Activated CD4-positive, alpha-beta T cell treated with anti-CD3 and anti-CD28 coated beads, Interleukin-2, amount 50 U/mL, for 48 hours (primary cell): ENCODE data around the gene TTC28.
"Not testable (repeated sequence)": the region's sequence is repeated elsewhere in the genome, so short reads cannot be mapped to it uniquely, and the experiment has no call there.

Experiments used
- DNase-seq, 2 experiments: peaks; one replicate each; pipeline ENCODE4 v3.0.0-alpha.2; 2020

Gene TTC28

DNA sequence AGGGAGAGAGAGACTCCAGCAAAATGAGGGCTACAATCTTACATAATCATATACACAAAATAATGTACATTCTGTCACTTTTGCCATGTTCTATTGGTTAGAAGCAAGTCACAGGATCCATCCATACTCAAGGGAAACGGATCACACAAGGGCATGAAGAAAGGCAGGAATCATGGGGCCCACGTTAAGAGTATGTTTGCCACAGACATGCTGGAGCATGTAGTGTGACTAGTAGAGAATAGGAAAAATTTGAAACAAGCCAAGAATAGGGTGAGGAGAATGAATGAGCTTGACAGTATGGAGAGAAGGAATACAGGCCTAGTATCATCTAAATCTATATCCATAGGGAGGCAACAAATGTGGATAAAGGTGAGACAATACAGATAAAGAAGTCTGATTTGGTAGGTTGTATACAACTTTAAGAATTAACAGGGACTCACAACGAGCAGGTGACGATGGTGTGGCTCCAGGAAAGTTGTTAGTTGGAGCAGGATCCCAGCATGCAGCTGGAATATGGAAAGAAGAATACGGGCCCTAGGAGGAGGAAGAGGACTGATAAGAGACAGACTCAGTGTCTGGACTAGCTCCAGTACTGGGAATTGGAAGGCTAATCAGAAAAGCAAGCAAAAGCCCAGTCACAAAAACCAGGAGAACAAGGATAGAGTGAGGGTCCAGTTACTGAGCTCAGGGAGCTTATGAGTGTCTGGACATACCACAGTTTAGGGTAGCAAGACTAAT is 458.8 kb downstream of the TTC28 start:
- DNase-seq = no peak

DNA sequence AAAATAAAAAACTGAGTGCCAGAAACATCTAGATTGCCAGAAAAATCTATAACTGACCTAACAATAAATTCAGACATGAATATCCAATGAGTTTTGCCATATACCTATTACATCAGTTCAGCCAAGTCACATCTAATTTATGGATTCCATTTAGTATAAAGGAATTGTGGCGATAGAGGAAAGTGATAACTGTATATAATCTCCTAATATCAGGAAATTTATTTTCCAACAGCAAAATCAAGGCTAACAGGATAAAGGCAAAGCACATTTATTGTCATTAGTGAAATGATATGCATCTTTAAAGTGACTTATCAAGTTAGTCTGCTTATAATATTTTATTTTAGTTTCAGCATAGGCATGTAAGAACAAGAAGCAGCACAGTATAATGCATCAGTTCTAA is 462.4 kb downstream of the TTC28 start:
- DNase-seq = no peak

DNA sequence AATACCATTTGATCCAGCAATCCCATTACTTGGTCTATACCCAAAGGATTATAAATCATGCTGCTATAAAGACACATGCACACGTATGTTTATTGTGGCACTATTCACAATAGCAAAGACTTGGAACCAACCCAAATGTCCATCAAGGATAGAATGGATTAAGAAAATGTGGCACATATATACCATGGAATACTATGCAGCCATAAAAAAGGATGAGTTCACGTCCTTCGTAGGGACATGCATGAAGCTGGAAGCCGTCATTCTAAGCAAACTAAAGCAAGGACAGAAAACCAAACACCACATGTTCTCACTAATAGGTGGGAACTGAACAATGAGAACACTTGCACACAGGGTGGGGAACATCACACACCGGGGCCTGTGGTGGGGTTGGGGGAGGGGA is 464.9 kb downstream of the TTC28 start:
- not testable (repeated sequence) for DNase-seq

DNA sequence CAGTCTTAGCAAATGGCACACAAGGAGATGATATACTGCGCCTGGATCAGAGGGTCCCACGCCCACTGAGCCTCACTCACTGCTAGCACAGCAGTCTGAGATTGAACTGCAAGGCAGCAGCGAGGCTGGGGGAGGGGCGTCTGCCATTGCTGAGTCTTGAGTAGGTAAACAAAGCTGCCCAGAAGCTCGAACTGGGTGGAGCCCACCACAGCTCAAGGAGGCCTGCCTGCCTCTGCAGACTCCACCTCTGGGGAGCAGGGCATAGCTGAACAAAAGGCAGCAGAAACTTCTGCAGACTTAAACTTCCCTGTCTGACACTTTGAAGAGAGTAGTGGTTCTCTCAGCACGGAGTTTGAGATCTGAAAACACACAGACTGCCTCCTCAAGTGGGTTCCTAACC is 470.2 kb downstream of the TTC28 start:
- DNase-seq = not testable (repeated sequence)

DNA sequence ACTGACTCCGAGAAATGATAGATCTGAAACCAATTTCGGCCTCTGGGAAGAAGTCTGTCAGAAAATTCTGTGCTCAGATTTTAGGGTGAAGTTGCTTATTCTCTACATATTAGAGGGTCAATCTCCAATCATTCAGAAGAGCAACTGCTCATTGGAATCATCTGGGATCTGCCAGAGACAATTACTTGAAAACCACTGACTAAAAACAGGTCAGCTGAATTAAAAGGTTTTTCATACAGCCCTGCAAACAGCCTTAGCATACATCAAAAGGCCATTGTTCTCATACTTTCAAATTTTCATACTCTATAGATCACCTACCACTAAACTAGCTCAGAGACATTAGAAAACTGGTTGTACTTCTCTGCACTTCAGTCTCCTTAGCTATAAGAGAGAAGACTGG is 470.9 kb downstream of the TTC28 start:
- DNase-seq = no peak

DNA sequence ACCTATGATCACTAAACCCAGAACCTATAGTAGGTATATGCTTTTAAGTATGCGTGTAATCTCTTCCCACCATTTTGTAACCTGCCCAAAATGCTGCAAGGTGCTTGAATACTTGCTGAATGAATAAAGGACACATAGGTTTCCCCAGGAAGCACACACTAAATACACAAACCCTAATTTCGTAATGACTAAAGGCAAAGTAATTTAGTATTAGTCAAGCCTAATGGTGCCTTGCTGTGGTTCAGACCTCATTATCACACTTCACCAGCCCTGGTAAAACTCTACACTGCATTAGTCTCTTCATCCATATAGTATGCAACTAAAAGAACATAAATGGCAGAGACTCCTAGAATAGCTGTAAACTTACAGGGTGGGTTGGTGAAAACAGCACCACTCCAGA is 471.6 kb downstream of the TTC28 start:
- no peak for DNase-seq

DNA sequence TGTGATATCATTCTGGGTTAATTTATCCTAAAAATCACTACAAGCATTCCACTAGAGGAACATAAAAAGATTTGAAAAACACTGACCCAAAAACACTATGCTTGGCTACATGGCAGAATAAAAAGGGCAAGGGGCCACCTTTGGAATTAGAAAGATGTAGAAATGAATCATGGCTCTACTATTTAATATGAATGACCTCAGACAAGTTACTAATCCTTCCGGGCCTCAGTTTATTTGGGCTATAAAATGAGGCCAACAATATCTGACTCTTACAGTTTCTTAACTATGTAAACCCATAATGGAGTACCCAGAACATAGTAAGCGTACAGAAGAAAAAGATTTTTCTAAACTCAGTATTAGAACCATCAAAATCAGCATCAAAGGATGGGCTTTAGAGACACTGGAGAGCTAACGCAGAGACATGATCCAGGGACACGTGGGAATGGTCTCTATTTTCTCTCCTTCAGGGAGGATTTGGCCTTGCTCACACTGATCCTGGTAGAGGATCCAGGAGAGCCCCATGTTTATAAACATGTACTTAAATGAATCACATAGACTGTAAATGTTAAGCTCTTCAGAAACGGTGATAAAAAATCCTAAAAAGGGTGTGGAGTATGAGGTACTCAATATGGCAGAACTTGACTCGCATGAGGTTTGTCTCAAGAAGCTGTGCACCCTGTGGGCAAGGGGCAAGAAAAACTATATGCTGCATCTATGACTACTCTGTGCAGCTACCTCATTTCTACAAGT is 472.2 kb downstream of the TTC28 start:
- no peak for DNase-seq

DNA sequence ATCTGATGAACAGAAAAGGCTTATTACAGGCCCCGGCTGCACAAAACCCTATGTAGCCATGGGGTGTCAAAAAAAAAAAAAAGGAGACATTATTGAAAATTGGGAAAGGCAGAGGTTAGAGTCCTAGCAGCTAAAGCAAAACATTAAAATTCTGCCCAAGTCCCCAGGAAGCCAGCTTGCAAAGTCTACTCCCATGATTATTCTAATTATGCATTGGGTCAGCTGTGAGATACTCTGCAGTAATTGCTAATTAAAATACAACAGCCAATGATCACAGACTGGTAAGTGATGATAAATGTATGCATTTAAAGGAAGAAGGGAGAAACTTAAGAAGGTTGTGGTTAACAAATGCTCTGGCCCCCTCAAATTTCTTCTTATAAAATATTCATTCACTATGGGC is 473.7 kb downstream of the TTC28 start:
- DNase-seq = no peak

DNA sequence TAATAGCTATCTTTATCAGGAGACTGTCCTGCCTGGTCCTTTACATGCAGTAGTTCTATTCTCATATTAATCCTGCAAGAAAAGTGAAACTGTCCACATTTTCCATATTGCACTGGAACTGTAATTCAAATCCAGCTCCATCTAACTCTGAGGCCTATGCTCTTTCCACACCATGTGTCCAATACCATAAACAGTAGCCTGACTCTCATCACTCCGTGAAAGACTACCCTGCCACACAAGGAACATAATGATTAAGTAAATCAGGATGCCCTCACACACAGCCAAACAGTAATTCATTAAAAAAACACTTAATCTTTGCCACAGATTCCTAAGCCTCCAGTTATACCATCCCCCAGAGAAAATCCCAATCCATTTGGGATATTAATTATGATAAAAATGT is 475.3 kb downstream of the TTC28 start:
- no peak for DNase-seq

DNA sequence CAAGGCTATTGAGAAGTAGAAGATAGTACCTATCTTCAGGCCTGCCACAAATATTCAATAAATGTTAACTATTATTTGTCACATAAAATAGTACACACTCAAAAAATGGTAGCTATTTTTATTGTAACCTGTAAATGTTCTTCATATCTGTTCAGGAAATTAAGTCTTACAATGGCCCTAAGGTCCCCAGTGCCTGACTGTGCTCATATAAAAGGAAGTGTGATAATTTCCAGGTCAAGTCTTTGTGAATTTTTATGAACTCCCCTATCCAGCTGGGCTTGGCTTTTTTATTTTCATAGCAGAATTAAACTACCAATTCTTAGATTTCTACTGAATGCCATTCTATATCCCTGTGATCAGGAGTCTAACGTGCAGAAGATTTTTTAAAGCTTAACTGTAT is 476.4 kb downstream of the TTC28 start:
- no peak for DNase-seq

DNA sequence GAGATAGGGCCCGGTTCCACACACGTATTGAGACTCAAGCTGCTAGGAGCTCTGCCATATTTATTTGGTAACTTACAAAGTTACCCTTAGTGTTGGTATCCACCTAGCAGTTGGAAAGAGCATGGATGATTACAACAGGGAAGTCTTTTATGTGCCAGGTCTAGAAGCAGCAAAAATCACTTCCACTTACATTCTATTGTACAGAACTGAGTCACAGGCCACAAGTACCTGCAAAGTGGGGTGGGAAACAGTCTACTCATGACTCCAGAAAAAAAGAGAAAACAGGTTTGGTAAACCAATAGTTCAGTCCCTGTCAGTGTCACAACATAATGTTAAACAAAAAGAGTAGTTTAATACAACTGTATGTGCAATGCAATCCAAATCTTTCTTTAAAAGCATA is 480.9 kb downstream of the TTC28 start:
- no peak for DNase-seq

DNA sequence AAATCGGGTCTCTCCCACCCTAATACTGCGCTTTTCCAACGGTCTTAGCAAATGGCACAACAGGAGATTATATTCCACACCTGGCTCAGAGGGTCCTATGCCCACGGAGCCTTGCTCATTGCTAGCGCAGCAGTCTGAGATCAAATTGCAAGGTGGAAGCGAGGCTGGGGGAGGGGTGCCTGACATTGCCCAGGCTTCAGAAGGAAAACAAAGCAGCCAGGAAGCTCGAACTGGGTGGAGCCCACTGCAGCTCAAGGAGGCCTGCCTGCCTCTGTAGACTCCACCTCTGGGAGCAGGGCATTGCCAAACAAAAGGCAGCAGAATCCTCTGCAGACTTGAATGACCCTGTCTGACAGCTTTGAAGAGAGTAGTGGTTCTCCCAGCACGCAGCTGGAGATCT is 488.1 kb downstream of the TTC28 start:
- not testable (repeated sequence) for DNase-seq

DNA sequence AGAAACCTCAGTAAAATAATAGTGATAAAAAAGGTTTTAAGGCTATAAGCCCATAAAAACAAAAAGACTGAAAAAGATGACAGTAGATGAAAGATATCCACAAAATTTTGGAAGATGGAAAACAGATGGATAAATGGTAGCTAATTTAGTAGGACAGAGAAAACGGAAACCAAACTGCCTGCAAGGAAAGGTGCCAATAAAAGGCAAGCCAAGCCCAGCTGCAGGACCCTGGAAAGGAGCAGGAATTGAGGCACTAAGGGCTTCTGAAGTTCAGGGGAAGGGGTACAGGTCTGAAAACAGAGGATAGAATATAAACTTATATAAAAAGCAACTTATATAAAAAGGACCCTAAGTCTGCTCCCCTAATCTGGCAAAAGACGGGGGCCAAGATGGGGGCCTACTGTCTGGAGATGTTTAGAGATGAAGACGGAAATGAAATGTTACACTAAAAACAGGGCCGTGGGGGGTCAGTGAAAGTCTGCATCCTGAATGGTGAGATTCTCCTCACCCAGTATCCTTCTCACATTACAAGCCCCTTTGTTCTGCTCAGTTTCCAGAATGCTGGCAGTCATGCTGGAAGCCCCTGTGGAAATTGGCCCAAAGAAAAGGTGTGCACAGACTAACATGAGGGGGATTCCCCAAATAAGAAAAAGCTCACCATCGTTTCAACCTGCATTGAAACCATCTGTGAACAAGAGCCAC is 491.3 kb downstream of the TTC28 start:
- DNase-seq = no peak

DNA sequence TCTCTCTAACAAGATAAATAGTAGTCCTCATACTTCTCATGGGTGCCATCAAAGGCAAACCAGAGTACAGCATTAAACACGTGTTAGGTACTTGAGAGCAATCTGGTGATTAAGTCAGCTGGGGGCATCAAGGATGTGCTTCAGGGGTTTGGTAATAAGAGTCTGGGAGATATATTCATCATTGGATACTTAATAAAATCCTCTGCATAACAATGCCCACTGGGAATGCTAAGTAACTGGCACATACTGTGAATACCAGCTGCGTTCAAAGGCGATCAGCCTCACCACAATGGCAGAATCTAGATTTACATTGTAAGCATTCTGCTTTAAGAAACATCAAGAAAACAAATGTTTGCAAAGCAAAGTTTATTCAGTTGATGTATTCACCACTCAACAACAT is 492.0 kb downstream of the TTC28 start:
- DNase-seq = no peak

DNA sequence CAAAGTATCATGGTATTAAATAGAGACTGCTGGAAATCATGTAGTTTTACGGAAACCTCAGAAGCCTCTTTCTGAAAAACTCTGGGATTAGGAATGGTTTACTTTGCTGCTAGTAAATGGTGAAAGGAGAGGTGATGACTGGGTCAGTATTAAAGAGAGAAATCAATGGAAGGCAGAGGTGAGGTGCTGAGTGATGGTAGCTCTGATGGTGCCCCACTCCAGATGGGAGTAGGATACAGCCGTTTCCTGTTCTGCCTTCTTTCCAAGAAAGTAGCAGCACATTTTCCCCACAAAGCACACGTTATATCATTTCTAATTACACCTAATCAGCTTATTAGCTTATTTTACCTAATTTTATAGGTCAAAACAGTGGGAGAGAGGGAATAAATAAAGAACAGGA is 493.0 kb downstream of the TTC28 start:
- no peak for DNase-seq

DNA sequence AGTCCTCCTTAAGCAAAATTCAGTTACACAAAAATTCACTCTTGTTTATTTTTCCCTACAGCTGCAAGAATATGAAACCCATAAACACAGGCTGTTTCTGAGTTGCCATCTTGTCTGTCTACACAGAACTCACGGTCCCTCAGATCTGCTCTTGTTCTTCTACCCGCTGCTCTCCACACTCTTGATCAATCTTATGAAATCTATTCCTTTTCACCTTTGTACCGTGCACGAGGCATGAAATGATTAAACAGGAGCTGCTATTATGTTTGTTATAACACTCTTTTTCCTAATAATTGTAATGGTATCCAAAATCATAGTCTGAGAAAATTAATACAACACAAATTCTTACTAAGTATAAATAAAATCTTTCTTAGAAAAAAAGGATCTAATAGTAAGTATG is 494.5 kb downstream of the TTC28 start:
- no peak for DNase-seq

DNA sequence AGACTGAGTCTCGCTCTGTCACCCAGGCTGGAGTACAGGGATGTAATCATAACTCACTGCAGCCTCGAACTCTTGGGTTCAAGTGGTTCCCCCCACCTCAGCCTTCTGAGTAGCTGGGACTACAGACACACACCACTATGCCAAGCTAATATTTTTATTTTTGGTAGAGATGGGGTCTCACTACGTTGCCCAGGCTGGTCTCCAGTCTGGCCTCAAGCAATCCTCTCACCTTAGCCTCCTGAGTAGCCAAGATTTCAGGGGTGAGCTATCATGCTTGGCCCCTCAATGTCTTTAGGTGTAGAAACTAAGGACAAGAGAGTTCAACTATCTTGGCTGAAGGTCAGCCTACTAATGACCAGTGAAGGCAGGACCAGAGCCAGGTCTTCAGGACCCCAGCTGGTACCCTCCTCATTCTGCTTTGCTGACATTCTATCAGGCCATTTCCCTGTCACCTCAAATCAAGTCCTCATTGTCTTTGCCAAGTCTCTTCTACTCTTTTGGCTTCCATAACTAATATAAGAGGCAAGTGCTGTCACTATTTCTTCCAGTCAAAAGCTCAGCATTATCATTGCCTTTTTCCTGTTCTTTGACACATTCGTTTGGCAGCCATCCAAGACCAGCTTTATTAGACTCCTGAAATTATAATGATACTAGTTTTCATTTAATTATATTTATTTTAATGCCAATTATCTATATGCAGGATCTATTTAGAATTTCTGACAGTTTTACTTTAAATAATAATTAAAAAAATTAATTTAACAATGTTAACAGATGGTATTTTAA is 496.4 kb downstream of the TTC28 start:
- no peak for DNase-seq

DNA sequence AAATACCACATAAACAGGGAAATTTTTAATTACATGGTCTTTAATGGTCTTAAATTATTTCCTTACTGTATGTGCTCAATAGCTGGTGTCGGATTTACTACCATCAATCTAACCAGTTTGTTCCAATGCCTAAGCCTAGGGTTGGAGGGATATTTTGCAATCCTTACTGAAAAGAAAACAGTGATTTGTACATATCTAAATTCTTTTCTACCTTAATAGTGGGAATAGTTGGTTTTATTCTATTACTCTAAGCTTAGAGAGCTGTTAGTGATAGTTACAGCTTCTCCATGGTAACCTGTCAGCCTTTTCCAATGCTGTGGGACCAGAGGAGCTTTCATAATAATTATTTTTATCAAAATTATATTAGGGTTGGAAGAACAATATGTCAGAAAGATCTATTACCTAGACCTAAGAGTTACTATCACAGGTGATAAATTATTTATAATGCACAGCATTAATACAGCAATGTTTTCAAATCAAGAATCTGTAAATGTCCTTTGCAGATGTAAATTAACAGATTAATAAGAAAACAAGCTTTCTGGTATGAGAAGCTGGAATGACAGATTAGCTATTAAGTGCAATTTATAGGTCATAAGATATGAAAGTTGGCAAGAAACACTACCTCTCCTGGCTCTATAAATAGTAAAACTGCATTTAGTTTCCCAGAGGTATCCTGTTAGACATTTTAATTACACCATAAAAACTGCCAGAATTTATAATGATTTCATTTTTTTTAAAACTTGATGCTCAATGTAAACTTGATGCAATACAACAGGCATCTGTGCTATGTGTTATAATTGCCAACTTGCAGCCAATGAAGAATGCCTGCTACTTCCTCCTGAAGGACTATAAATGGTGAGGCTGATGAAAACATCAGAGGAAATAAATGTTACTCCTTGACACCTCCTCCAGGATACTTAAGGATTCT is 498.6 kb downstream of the TTC28 start:
- DNase-seq = no peak

DNA sequence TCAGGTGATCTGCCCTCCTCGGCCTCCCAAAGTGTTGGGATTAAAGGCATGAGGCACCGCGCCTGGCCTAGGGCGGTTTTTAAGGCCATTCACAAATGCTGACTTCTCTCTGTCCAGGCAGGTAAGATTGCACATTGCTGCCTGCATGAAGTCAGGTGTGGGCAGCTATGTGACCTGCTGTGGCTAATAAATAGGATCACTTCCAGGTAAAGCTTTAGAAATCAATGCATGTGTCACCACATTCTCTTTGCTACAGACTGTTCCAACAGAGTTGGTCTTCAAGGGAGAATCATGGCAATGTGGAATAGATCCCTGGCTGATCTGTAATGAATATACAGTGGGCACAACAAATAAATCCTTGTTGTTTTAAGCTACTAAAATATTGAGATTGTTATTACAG is 500.2 kb downstream of the TTC28 start:
- DNase-seq = no peak

DNA sequence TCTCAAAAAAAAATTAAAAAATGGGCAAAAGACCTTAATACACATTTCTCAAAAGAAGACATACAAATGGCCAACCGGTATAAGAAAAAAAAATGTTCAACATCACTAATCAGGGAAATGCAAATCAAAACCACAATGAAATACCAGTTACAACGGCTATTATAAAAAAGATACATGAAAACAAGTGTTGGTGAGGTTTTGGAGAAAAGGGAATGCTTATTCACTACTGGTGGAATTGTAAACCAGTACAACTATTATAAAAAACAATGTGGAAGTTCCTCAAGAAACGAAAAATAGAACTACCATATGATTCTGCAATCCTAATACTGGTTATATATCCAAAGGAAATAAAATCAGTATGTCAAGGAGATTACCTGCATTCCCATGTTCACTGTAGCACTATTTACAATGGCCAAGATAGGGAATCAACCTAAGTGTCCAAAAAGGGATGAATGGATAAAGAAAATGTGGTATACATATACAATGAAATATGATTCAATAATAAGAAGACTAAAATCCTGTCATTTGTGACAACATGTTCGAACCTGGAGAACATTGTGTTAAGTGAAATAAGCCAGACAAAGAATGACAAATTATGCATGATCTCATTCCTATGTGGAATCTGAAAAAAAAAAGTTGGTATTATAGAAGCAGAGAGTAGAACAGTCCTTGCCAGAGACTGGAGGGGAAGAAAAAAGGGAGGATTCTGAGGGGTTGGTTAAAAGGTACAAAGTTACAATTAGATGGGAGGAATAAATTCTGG is 503.7 kb downstream of the TTC28 start:
- no peak for DNase-seq

DNA sequence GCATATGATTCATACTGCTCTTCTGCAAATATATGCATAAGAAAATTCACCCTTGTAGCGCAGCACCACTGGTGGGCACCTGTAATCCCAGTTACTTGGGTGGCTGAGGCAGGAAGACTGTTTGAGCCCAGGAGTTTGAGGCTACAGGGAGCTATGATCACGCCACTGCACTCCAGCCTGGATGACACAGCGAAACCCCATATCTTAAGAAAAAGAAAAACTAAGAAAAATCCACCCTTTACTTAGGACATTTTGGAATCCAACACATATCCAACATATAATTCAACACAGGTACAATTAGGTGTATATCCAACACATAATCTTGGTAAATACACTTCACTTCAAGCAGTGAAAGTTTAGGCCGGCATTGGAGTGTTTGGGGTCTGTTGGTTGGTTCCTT is 505.1 kb downstream of the TTC28 start:
- DNase-seq = no peak
